Activated CD4-positive, alpha-beta T cell treated with anti-CD3 and anti-CD28 coated beads, Interleukin-2, amount 10 ng/mL, durations not matched to agents 7 days and 5 days (primary cell): Measurements from ENCODE around the gene TLE4. TPM values are rescaled to one million over a fixed set of nuclear protein-coding genes. Genes with fewer than 3 reads are reported as not detected.
"Not testable (repeated sequence)": the region's sequence is repeated elsewhere in the genome, so short reads cannot be mapped to it uniquely, and the experiment has no call there.

Source experiments
- CTCF ChIA-PET: fragments of 350-600 bp; sonication (Branson Sonifier 250); formaldehyde crosslinking; loops from one replicate; lab custom pipeline; 2021; ENCODE audit warnings: antibody characterized with exemption; lab: Charles Lee
- POLR2A ChIA-PET: fragments of 350-600 bp; sonication (Branson Sonifier 250); formaldehyde crosslinking; loops from one replicate; lab custom pipeline; 2021; ENCODE audit warnings: antibody characterized with exemption; lab: Charles Lee
- DNase-seq: peaks from one replicate; pipeline ENCODE4 v3.0.0-alpha.2; 2020
- H3K27ac Mint-ChIP-seq: one replicate; pipeline ENCODE4 v1.8.0; 2021; ENCODE audit warnings: mild to moderate bottlenecking, moderate library complexity, mixed read lengths
- H3K27me3 Mint-ChIP-seq: one replicate; pipeline ENCODE4 v1.8.0; 2021; ENCODE audit warnings: mixed read lengths
- H3K36me3 Mint-ChIP-seq: one replicate; pipeline ENCODE4 v1.8.0; 2021; ENCODE audit warnings: low read depth, mixed read lengths
- H3K4me1 Mint-ChIP-seq: one replicate; pipeline ENCODE4 v1.8.0; 2021; ENCODE audit warnings: mixed read lengths
- H3K4me3 Mint-ChIP-seq: one replicate; pipeline ENCODE4 v1.8.0; 2021; ENCODE audit warnings: mild to moderate bottlenecking, moderate library complexity, mixed read lengths
- H3K9me3 Mint-ChIP-seq: one replicate; pipeline ENCODE4 v1.8.0; 2021; ENCODE audit warnings: mixed read lengths
- total RNA-seq, 2 experiments: library from RNA; stranded (reverse); gene quantifications; one replicate each; pipeline ENCODE4 v1.2.3, GENCODE V29; 2021

Gene TLE4
- total RNA-seq, 2 experiments from 2014 or later = 38.0 to 38.4 TPM

DNA sequence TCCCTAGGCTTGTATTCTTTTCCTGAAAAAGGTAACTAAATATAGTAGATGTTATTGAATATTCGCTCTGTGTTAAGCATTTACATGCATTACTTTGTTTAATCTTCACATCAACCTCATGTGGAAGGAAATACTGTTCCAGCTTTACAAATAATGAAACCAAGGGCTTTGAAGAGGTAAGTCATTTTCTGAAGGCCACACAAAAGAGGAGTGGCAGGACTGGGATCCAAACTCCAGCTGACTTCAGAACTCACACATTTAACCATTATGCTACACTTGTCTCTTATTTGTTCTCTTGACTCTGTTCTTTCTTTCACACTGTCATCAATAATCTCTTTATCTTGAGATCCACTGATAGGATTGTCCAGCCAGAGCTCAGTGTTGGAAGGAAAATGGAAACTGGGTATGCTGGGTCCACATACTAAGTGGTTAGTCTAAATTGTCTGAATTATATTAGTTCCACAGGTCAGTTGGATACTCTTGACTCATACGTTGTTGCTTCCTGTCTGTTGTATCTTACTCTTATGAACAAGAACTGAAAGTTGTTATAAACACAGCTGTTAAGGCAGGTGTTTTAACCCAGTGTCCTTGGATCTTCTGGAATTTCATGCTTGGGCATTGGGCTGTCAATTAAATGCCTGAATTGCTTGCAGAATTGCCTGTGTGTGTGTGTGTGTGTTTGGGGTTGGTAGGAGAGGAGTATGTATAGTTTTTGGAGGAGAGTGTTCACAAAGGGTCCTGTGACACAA is 65.6 kb downstream of the TLE4 start:
- Mint-ChIP-seq H3K27me3 (no peaks in the 10 kb centered on the region), H3K4me3 (no peak overlapping the region), H3K9me3 (peaks cover 6% of the 10 kb centered on the region), H3K4me1 (peaks cover 45% of the 10 kb centered on the region), H3K36me3 (peaks cover 37% of the 10 kb centered on the region), H3K27ac (no peak overlapping the region)
- DNase-seq = no peak
- ChIA-PET CTCF (no interaction called here), POLR2A (no interaction called here)

DNA sequence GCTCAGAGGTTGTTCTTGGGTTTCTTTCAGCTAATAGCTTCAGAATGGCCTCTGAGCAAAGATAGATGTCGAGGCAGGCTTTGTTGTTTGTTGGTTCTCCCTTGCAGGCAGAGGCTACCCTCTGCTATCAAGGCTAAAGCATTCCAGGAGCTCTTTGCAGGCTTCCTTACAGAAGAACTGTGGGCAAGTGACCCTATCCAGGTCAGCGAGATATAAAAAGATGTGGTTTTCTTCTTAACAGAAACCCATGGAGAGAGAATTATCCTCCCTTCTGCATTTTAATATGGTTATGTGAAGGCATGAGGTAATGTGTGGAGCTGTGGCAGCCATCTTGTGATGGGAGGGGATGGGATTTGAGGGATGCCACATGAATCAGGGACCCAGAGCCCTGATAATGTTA is 67.0 kb downstream of the TLE4 start:
- Mint-ChIP-seq H3K27me3 (no peaks in the 10 kb centered on the region), H3K4me3 (no peak overlapping the region), H3K36me3 (peaks cover 50% of the 10 kb centered on the region), H3K9me3 (peaks cover 19% of the 10 kb centered on the region), H3K4me1 (peaks cover 35% of the 10 kb centered on the region), H3K27ac (no peak overlapping the region)
- no peak for DNase-seq
- ChIA-PET CTCF (no interaction called here), POLR2A (interaction anchor here (0.7 kb wide), 1 partner anchor 44 kb away, joined by 4 read pairs; no protein-coding TSS in a partner anchor)

DNA sequence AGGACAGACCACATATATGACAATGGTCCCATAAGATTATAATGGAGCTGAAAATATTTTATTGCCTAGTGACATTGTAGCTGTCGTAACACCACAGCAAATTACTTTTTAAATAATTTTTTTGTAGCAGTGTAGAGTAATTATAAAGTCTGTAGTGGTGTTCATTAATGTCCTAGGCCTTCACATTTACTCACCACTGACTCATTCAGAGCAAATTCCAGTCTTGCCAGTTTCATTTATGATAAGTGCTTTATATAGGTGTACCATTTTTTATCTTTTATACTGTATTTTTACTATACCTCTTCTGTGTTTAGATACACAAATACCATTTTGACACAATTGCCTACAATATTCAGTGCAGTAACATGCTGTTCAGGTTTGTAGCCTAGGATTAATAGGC is 67.6 kb downstream of the TLE4 start:
- POLR2A ChIA-PET = interaction anchor here (0.7 kb wide), 1 partner anchor 45 kb away, joined by 4 read pairs; no protein-coding TSS in a partner anchor
- Mint-ChIP-seq H3K27ac (no peak overlapping the region), H3K36me3 (peaks cover 55% of the 10 kb centered on the region), H3K4me3 (no peak overlapping the region), H3K9me3 (peaks cover 24% of the 10 kb centered on the region), H3K27me3 (no peaks in the 10 kb centered on the region), H3K4me1 (peaks cover 35% of the 10 kb centered on the region)
- CTCF ChIA-PET = no interaction called here
- DNase-seq = no peak

GRCh38 chr9:79640067-79640466 is 68.3 kb downstream of the TLE4 start:
- H3K9me3 Mint-ChIP-seq = peaks cover 29% of the 10 kb centered on the region
- H3K4me1 Mint-ChIP-seq = peaks cover 34% of the 10 kb centered on the region
- CTCF ChIA-PET = interaction anchor here (1.1 kb wide), 1 partner anchor 8 kb away, joined by 3 read pairs; no protein-coding TSS in a partner anchor
- H3K27me3 Mint-ChIP-seq, POLR2A ChIA-PET, H3K27ac Mint-ChIP-seq, DNase-seq, H3K4me3 Mint-ChIP-seq: not testable (repeated sequence)
- peaks cover 60% of the 10 kb centered on the region for H3K36me3 Mint-ChIP-seq

DNA sequence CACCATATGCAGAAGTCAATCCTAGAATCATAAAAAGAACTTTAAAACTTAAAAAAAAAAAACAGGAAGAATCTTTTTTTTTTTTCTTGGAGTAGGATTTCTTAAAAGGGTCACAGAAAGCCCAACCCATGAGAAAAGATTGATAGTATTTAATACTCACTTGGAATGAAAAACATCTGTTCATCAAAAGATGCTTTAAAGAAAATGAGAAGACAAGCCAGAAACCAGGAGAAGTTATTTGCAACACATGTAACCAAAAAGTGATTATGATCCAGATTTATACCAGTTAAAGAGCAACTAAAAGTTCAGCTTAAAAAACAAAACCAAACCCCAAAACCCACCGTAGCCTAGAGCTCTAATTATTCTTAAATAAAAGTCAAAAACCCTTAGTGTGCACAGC is 69.3 kb downstream of the TLE4 start:
- Mint-ChIP-seq H3K4me3 (no peak overlapping the region), H3K27me3 (no peaks in the 10 kb centered on the region), H3K4me1 (peaks cover 33% of the 10 kb centered on the region), H3K9me3 (peaks cover 30% of the 10 kb centered on the region), H3K36me3 (peaks cover 56% of the 10 kb centered on the region), H3K27ac (no peak overlapping the region)
- no peak for DNase-seq
- ChIA-PET POLR2A (no interaction called here), CTCF (interaction anchor here (1.1 kb wide), 1 partner anchor 9 kb away, joined by 3 read pairs; no protein-coding TSS in a partner anchor)

GRCh38 chr9:79642671-79643070 is 70.9 kb downstream of the TLE4 start:
- ChIA-PET POLR2A (no interaction called here), CTCF (no interaction called here)
- Mint-ChIP-seq H3K27me3 (no peaks in the 10 kb centered on the region), H3K27ac (no peak overlapping the region), H3K4me1 (peaks cover 19% of the 10 kb centered on the region), H3K36me3 (peaks cover 47% of the 10 kb centered on the region), H3K4me3 (no peak overlapping the region), H3K9me3 (peaks cover 30% of the 10 kb centered on the region)
- no peak for DNase-seq

DNA sequence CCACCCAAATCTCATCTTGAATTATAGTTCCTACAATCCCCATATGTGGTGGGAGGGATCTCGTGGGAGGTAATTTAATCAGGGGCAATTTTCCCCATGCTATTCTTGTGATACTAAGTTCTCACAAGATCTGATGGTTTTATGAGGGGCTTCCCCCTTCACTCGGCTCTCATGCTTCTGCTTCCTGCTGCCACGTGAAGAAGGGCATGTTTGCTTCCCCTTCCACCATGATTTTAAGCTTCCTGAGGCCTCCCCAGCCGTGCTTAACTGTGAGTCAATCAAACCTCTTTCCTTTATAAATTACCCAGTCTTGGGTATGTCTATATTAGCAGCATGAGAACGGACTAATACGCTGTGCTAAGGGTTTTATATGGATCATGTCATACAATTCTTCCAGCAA is 72.3 kb downstream of the TLE4 start:
- peaks cover 34% of the 10 kb centered on the region for H3K36me3 Mint-ChIP-seq
- no peaks in the 10 kb centered on the region for H3K27me3 Mint-ChIP-seq
- no peak for DNase-seq
- no peak overlapping the region for H3K4me3 Mint-ChIP-seq
- ChIA-PET CTCF (no interaction called here), POLR2A (no interaction called here)
- peaks cover 12% of the 10 kb centered on the region for H3K4me1 Mint-ChIP-seq
- peaks cover 24% of the 10 kb centered on the region for H3K9me3 Mint-ChIP-seq
- no peak overlapping the region for H3K27ac Mint-ChIP-seq

DNA sequence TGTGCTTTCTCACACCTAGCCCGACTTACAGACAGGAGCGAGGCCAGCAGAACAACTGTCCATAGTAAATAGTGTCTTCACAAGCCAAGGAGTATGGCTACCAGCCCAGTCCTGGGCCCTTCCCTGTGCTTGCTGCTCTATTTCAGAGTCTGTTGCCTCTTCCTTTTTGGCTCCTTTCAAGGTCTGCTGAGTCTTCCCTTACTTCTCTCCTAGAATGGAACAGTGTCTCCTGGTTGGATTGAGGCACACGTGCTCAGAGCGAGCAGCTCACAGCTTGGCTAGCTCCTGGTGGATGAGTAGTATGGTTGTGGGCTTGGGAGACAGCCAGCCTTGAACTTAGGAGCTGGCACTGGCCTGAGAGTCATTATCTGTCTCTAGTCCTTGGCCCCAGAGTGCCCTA is 72.8 kb downstream of the TLE4 start:
- ChIA-PET POLR2A (no interaction called here), CTCF (no interaction called here)
- H3K4me1 Mint-ChIP-seq = peaks cover 10% of the 10 kb centered on the region
- H3K27ac Mint-ChIP-seq = no peak overlapping the region
- no peak overlapping the region for H3K4me3 Mint-ChIP-seq
- peaks cover 24% of the 10 kb centered on the region for H3K9me3 Mint-ChIP-seq
- no peaks in the 10 kb centered on the region for H3K27me3 Mint-ChIP-seq
- DNase-seq = no peak
- H3K36me3 Mint-ChIP-seq = peaks cover 33% of the 10 kb centered on the region

DNA sequence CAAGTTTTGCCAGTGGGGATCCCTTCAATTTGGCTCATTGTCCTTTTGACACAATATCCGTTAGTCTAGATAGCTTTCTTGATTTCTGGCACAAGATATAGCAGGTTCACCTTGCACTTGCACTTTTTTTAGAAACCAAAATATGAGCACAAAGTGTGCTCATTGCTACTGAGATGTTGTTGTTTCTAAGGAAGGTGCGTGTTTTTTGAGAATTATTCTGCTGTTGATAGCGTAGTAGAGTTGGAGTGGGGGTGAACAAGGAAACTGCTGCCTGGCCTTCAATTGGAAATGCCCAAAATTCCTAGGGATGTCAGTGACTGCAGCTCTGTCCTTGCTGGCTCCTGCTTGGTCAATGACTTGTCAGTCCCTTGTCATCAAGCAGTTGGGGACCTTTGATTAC is 73.3 kb downstream of the TLE4 start:
- H3K9me3 Mint-ChIP-seq = peaks cover 24% of the 10 kb centered on the region
- no peak for DNase-seq
- H3K4me3 Mint-ChIP-seq = no peak overlapping the region
- POLR2A ChIA-PET = no interaction called here
- no peak overlapping the region for H3K27ac Mint-ChIP-seq
- CTCF ChIA-PET = no interaction called here
- peaks cover 30% of the 10 kb centered on the region for H3K36me3 Mint-ChIP-seq
- H3K27me3 Mint-ChIP-seq = no peaks in the 10 kb centered on the region
- peaks cover 5% of the 10 kb centered on the region for H3K4me1 Mint-ChIP-seq

DNA sequence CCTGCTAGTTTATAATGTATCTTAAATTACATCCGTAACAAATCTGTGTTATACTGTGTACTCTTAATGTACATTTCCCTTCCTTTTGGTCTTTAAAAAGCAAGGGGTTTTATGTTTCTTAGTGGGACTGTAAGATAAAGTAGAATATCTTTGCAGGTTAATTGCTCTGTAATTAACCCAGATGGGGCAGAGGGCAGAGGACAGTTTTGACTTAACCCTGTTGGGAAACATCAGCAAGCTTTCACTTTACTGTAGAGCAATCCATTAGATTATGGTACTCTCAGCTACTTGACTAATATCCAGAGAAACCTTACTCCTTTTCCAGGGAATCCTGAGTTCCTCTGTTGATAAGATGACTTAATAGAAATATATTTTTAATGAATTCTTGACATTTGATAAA is 74.3 kb downstream of the TLE4 start:
- H3K4me3 Mint-ChIP-seq = no peak overlapping the region
- ChIA-PET CTCF (no interaction called here), POLR2A (no interaction called here)
- H3K27ac Mint-ChIP-seq = no peak overlapping the region
- H3K27me3 Mint-ChIP-seq = no peaks in the 10 kb centered on the region
- peaks cover 28% of the 10 kb centered on the region for H3K36me3 Mint-ChIP-seq
- peaks cover 24% of the 10 kb centered on the region for H3K9me3 Mint-ChIP-seq
- H3K4me1 Mint-ChIP-seq = no peaks in the 10 kb centered on the region
- DNase-seq = no peak

- Mint-ChIP-seq H3K4me3 (no peak overlapping the region), H3K36me3 (peaks cover 25% of the 10 kb centered on the region), H3K9me3 (no peaks in the 10 kb centered on the region), H3K27ac (no peak overlapping the region), H3K27me3 (no peaks in the 10 kb centered on the region), H3K4me1 (no peaks in the 10 kb centered on the region)
- DNase-seq = no peak
- ChIA-PET POLR2A (no interaction called here), CTCF (no interaction called here)
Observed at GRCh38 chr9:79651251-79651795, 79.6 kb downstream of the TLE4 start.

GRCh38 chr9:79652598-79652997 is 80.8 kb downstream of the TLE4 start:
- no peak overlapping the region for H3K4me3 Mint-ChIP-seq
- DNase-seq = no peak
- no peaks in the 10 kb centered on the region for H3K27me3 Mint-ChIP-seq
- peaks cover 27% of the 10 kb centered on the region for H3K36me3 Mint-ChIP-seq
- H3K27ac Mint-ChIP-seq = no peak overlapping the region
- CTCF ChIA-PET = no interaction called here
- H3K9me3 Mint-ChIP-seq = no peaks in the 10 kb centered on the region
- POLR2A ChIA-PET = no interaction called here
- no peaks in the 10 kb centered on the region for H3K4me1 Mint-ChIP-seq

- H3K27ac Mint-ChIP-seq, DNase-seq, H3K27me3 Mint-ChIP-seq, H3K4me3 Mint-ChIP-seq, H3K9me3 Mint-ChIP-seq, H3K4me1 Mint-ChIP-seq, POLR2A ChIA-PET: not testable (repeated sequence)
- CTCF ChIA-PET = interaction anchor here (0.7 kb wide), 1 partner anchor 38 kb away, joined by 6 read pairs; no protein-coding TSS in a partner anchor
- H3K36me3 Mint-ChIP-seq = peaks cover 33% of the 10 kb centered on the region
Observed at GRCh38 chr9:79654591-79655382, 83.0 kb downstream of the TLE4 start.
